Ascending aorta (tissue), 2 donors: ENCODE data around the gene YPEL5. TPM values are rescaled to one million over a fixed set of nuclear protein-coding genes. Genes with fewer than 3 reads are reported as not detected.
A peak's percentile ranks its signal among the peaks of the same experiment; 100 is the strongest.
"Not testable (repeated sequence)": the region's sequence is repeated elsewhere in the genome, so short reads cannot be mapped to it uniquely, and the experiment has no call there.

Experiments
- DNase-seq, 2 donors: peaks; one replicate each; pipeline ENCODE4 v3.0.0-alpha.2; 2019; ENCODE audit warnings: low spot score in 2 of 2
- H3K27ac ChIP-seq, 2 donors: fragments of 200-600 bp; sonication (generic); one replicate each; pipeline ENCODE4 v1.5.1; 2016 to 2017; ENCODE audit warnings: mild to moderate bottlenecking in 1 of 2
- H3K27me3 ChIP-seq: fragments of 200-600 bp; sonication (generic); one replicate; pipeline ENCODE4 v1.5.1; 2017
- H3K36me3 ChIP-seq, 2 donors: fragments of 200-600 bp; sonication (generic); one replicate each; pipeline ENCODE4 v1.5.1; 2016
- H3K4me1 ChIP-seq, 2 donors: fragments of 200-600 bp; sonication (generic); one replicate each; pipeline ENCODE4 v1.5.1; 2016 to 2017; ENCODE audit warnings: mild to moderate bottlenecking in 1 of 2
- H3K4me3 ChIP-seq, 2 donors: fragments of 200-600 bp; sonication (generic); one replicate each; pipeline ENCODE4 v1.5.1; 2016 to 2017; ENCODE audit warnings: mild to moderate bottlenecking in 1 of 2
- H3K9me3 ChIP-seq, 2 donors: fragments of 200-600 bp; sonication (generic); one replicate each; pipeline ENCODE4 v1.5.1; 2016
- intact Hi-C: fragments of 100-400 bp; cut with DNase I; formaldehyde crosslinking; loops from one replicate; pipeline ENCODE4 v1.15.1; 2023
- total RNA-seq: library from RNA; depleted of rRNA; stranded (reverse); fragments of >200 nt; gene quantifications from one replicate; pipeline ENCODE4 v1.1.0, GENCODE V29; 2016
- TF ChIP-seq, protein P1 (sequence below), 3 experiments: fragments of 200-600 bp in 2 of 3; fragments of 450-650 bp in 1 of 3; sonication (generic) in 2 of 3; IDR thresholded peaks; one replicate each; pipeline ENCODE4 v1.5.1; 2016 to 2019; ENCODE audit warnings: antibody characterized with exemption in 3 of 3, mild to moderate bottlenecking in 1 of 3, moderate library complexity in 1 of 3

The YPEL5 gene
- total RNA-seq, 1 donor from 2014 or later = 14.2 TPM

DNA sequence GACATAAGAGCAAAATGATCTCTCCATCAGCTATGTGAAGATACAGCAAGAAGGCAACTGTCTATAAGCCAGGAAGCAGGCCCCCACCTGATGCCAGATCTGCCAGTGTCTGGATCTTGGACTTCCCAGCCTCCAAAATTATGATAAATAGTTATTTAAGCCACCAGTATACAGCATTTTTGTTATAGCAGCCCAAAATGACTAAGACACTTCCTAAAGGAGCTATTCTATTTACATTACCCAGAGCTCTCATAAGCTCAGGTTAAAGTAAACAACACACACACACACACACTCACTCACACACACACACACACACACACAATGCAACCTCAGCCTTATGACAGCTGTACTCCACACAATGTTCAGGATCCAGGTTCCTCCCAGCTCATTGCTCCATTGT lies 5.7 kb upstream of the YPEL5 start:
- Histone ChIP-seq H3K9me3 (no peaks in the 10 kb centered on the region), H3K27ac (no peak overlapping the region), H3K4me3 (no peak overlapping the region), H3K36me3 (no peaks in the 10 kb centered on the region), H3K27me3 (no peaks in the 10 kb centered on the region), H3K4me1 (no peaks in the 10 kb centered on the region)
- TF ChIP-seq, protein P1, sequence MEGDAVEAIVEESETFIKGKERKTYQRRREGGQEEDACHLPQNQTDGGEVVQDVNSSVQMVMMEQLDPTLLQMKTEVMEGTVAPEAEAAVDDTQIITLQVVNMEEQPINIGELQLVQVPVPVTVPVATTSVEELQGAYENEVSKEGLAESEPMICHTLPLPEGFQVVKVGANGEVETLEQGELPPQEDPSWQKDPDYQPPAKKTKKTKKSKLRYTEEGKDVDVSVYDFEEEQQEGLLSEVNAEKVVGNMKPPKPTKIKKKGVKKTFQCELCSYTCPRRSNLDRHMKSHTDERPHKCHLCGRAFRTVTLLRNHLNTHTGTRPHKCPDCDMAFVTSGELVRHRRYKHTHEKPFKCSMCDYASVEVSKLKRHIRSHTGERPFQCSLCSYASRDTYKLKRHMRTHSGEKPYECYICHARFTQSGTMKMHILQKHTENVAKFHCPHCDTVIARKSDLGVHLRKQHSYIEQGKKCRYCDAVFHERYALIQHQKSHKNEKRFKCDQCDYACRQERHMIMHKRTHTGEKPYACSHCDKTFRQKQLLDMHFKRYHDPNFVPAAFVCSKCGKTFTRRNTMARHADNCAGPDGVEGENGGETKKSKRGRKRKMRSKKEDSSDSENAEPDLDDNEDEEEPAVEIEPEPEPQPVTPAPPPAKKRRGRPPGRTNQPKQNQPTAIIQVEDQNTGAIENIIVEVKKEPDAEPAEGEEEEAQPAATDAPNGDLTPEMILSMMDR (IDR thresholded peaks at IDR 0.05) = no peak
- intact Hi-C loops = loop anchor here (10.0 kb wide), 1 partner anchor 1026 kb away; the partner anchor contains the start of gene CLIP4
- DNase-seq = no peak

DNA sequence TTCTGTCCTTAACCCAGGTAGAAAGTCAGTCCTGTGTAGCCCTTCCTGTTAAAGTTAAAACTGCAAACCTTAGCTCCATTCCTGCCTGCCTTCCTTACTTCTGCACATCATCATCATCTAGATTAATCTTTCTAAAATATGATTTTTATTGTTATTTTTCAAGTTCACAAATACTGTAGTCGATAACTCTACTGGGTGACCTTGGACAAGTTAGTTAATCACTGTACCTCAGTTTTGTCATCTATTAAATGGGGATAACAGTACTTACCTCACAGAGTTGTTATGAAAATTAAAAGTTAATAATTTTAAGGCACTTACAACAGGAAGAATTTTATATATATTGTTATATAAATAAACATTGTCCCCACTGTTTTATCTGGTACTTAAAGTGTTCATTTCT lies 2.5 kb upstream of the YPEL5 start:
- H3K36me3 ChIP-seq = peaks cover 0 to 8% of the 10 kb centered on the region in 2 donors
- no peaks in the 10 kb centered on the region for H3K27me3 ChIP-seq
- intact Hi-C loops = loop anchor here (10.0 kb wide), 1 partner anchor 1029 kb away; the partner anchor contains the start of gene CLIP4
- H3K27ac ChIP-seq = no peak overlapping the region
- TF ChIP-seq, protein P1 (IDR thresholded peaks at IDR 0.05) = no peak
- DNase-seq = no peak
- H3K4me3 ChIP-seq = no peak overlapping the region
- no peaks in the 10 kb centered on the region for H3K9me3 ChIP-seq
- peaks cover 0 to 10% of the 10 kb centered on the region in 2 donors for H3K4me1 ChIP-seq

DNA sequence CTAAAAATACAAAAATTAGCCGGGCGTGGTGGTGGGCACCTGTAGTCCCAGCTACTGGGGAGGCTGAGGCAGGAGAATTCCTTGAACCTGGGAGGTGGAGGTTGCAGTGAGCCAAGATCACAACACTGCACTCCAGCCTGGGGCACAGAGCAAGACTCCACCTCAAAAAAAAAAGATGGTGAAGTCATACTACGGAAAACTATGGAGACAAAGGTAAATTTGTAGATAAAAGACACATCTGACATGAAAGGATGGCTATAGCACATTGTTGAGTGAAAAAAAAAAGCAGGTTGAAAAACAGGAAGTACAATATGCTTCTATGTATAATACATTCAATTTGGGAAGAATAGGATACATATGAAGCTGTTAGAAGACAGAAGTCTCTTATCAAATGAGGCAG lies 1.9 kb upstream of the YPEL5 start:
- intact Hi-C loops = loop anchor here (5.0 to 10.0 kb wide), 3 partner anchors 87 to 1030 kb away; partner anchors contain the start of genes CLIP4 and LBH
- H3K36me3 ChIP-seq = peaks cover 0 to 11% of the 10 kb centered on the region in 2 donors

DNA sequence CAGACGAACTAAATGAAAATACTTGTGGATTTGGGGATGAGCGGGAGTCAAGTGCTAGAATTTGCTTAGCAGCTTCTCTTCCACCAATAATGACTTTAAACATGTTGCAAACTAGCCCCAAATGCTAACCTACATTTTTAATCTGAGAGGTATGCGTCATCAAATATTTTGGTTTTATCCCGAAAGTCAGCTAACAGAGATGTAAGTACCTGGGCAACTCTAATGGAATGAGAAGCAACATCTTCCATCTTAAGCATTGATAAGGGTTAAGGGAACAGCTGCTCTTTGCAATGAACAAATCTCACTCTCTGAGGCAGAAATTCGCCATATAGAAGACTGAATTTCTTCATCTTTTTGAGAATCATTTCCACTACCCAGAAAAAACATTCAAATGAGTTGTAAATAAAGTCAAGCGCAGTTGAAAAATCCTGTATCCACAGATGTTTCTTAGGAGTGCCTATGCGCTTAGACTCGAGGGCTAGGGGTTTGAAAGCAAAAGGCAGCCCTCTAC lies 926 bp upstream of the YPEL5 start:
- TF ChIP-seq, protein P1 (IDR thresholded peaks at IDR 0.05) = no peak
- intact Hi-C loops = loop anchor here (2.0 to 10.0 kb wide), 4 partner anchors 86 to 1093 kb away; partner anchors contain the start of genes CLIP4 and LBH
- DNase-seq = no peak

More for the DNA sequence above, 1.9 kb upstream of the YPEL5 start:
- H3K27ac ChIP-seq, H3K9me3 ChIP-seq, H3K4me3 ChIP-seq, DNase-seq, H3K27me3 ChIP-seq: not testable (repeated sequence)
- H3K4me1 ChIP-seq = peaks cover 5 to 17% of the 10 kb centered on the region in 2 donors

DNA sequence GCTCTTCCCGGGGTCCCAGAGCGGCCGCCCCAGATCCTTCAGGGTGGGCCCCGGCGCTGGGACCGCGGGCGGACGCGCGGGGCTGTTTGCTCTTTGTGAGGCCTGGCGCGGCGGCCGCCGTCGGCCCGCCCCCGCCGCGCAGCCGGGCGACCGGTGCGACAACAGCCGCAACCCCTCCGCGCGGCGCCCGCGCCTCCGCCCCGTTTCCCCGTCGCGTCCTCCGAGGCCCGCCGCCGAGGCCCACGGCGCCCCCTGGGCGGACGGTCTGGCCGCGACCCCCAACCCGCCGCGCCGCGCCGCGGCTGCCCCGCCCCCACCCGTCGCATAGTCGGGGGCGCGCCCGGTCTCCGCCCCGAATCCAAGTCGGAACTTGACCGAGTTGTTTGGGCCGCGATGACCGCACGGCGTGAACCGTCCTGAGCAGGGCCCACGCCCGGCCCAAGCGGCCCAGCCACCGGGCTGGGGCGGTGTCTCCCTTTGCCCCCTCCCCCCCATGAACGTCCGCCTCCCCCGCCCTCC lies 448 bp downstream of the YPEL5 start:
- DNase-seq = no peak
- Histone ChIP-seq H3K4me1 (peaks cover 5 to 24% of the 10 kb centered on the region in 2 donors), H3K9me3 (no peaks in the 10 kb centered on the region), H3K36me3 (peaks cover 0 to 11% of the 10 kb centered on the region in 2 donors), H3K27me3 (no peaks in the 10 kb centered on the region), H3K27ac (peak overlapping the region; percentile 97 to 100), H3K4me3 (peak overlapping the region; percentile 98 to 100)
- intact Hi-C loops = loop anchor here (2.0 to 10.0 kb wide), 4 partner anchors 85 to 1092 kb away; partner anchors contain the start of genes CLIP4 and LBH
- TF ChIP-seq, protein P1 (IDR thresholded peaks at IDR 0.05) = peak in 1 of 3 experiments; percentile 6

More for the DNA sequence above, 926 bp upstream of the YPEL5 start:
- Histone ChIP-seq H3K36me3 (peaks cover 0 to 11% of the 10 kb centered on the region in 2 donors), H3K4me3 (peak overlapping the region; percentile 51 to 65), H3K27ac (peak overlapping the region; percentile 84 to 85), H3K4me1 (peaks cover 5 to 22% of the 10 kb centered on the region in 2 donors), H3K27me3 (no peaks in the 10 kb centered on the region), H3K9me3 (no peaks in the 10 kb centered on the region)
